ENCODE measurements around the gene HCST.

Gene HCST

GRCh38 chr19:35936738-35937268 lies 34.5 kb downstream of the HCST start:
- H3K27ac ChIP-seq (ENCODE audit: low read depth, low read length): no peak overlapping the region
- DNase-seq: no peak
- H3K36me3 ChIP-seq (ENCODE audit: control insufficient read depth, insufficient read depth, low read length): no peaks in the 10 kb centered on the region
- H4K5ac ChIP-seq (ENCODE audit: low read length): no peak overlapping the region
- no peak overlapping the region for H3K23ac ChIP-seq (ENCODE audit: low read length)
- H2BK5ac ChIP-seq (ENCODE audit: low read length): no peak overlapping the region
- no peak overlapping the region for H4K8ac ChIP-seq (ENCODE audit: low read depth, low read length)
- peaks cover 10% of the 10 kb centered on the region for H3K4me1 ChIP-seq (ENCODE audit: control insufficient read depth, low read depth, low read length)
- H2BK120ac ChIP-seq (ENCODE audit: low read depth, low read length): no peak overlapping the region
- WGBS (ENCODE audit: extremely low coverage, insufficient coverage, low lambda C conversion rate): no CpG with 5 or more reads among the region's 11 CpGs
- peak overlapping the region; percentile 77 for H3K4me2 ChIP-seq (ENCODE audit: low read length)
- H3K27me3 ChIP-seq (ENCODE audit: insufficient read depth, low read length, poor library complexity): no peaks in the 10 kb centered on the region
- peak overlapping the region; percentile 87 for H3K9ac ChIP-seq (ENCODE audit: low read length)
- H2BK15ac ChIP-seq (replicated peaks; ENCODE audit: low read depth): no peak overlapping the region
- peaks cover 3% of the 10 kb centered on the region for H3K79me1 ChIP-seq (ENCODE audit: low read length)
- no peak overlapping the region for H2AK5ac ChIP-seq (ENCODE audit: low read length)
- H3K4ac ChIP-seq (ENCODE audit: low read depth, low read length): peak overlapping the region; percentile 82
- H3K79me2 ChIP-seq (ENCODE audit: control insufficient read depth, insufficient read depth, low read length): no peaks in the 10 kb centered on the region
- H3K56ac ChIP-seq (ENCODE audit: low read length): peak overlapping the region; percentile 87
- H3K18ac ChIP-seq (ENCODE audit: low read length): peak overlapping the region; percentile 82
- H3K4me3 ChIP-seq (ENCODE audit: low read length): peak overlapping the region; percentile 66

GRCh38 chr19:35937345-35938281 lies 35.3 kb downstream of the HCST start:
- Histone ChIP-seq H3K56ac (ENCODE audit: low read length) (peak overlapping the region; percentile 73), H3K4me3 (ENCODE audit: low read length) (no peak overlapping the region), H3K23ac (ENCODE audit: low read length) (no peak overlapping the region), H2BK15ac (replicated peaks; ENCODE audit: low read depth) (no peak overlapping the region), H3K27me3 (ENCODE audit: insufficient read depth, low read length, poor library complexity) (no peaks in the 10 kb centered on the region), H4K8ac (ENCODE audit: low read depth, low read length) (no peak overlapping the region), H3K9ac (ENCODE audit: low read length) (peak overlapping the region; percentile 87), H2AK5ac (ENCODE audit: low read length) (no peak overlapping the region), H3K18ac (ENCODE audit: low read length) (no peak overlapping the region), H3K4me1 (ENCODE audit: control insufficient read depth, low read depth, low read length) (peaks cover 10% of the 10 kb centered on the region), H4K5ac (ENCODE audit: low read length) (no peak overlapping the region), H3K27ac (ENCODE audit: low read depth, low read length) (no peak overlapping the region), H2BK5ac (ENCODE audit: low read length) (no peak overlapping the region), H3K36me3 (ENCODE audit: control insufficient read depth, insufficient read depth, low read length) (no peaks in the 10 kb centered on the region), H3K4ac (ENCODE audit: low read depth, low read length) (no peak overlapping the region), H3K4me2 (ENCODE audit: low read length) (peak overlapping the region; percentile 77), H3K79me1 (ENCODE audit: low read length) (peaks cover 3% of the 10 kb centered on the region), H3K79me2 (ENCODE audit: control insufficient read depth, insufficient read depth, low read length) (no peaks in the 10 kb centered on the region), H2BK120ac (ENCODE audit: low read depth, low read length) (no peak overlapping the region)
- WGBS (ENCODE audit: extremely low coverage, insufficient coverage, low lambda C conversion rate): no CpG with 5 or more reads among the region's 14 CpGs
- DNase-seq: peak; percentile 20

GRCh38 chr19:35938282-35939224 lies 36.2 kb downstream of the HCST start:
- Histone ChIP-seq H2BK5ac (ENCODE audit: low read length) (no peak overlapping the region), H3K23ac (ENCODE audit: low read length) (no peak overlapping the region), H2AK5ac (ENCODE audit: low read length) (no peak overlapping the region), H3K4ac (ENCODE audit: low read depth, low read length) (no peak overlapping the region), H3K27me3 (ENCODE audit: insufficient read depth, low read length, poor library complexity) (no peaks in the 10 kb centered on the region), H2BK120ac (ENCODE audit: low read depth, low read length) (no peak overlapping the region), H3K56ac (ENCODE audit: low read length) (peak overlapping the region; percentile 73), H3K4me1 (ENCODE audit: control insufficient read depth, low read depth, low read length) (peaks cover 10% of the 10 kb centered on the region), H3K27ac (ENCODE audit: low read depth, low read length) (no peak overlapping the region), H3K79me2 (ENCODE audit: control insufficient read depth, insufficient read depth, low read length) (no peaks in the 10 kb centered on the region), H4K8ac (ENCODE audit: low read depth, low read length) (no peak overlapping the region), H3K79me1 (ENCODE audit: low read length) (peaks cover 3% of the 10 kb centered on the region), H3K4me2 (ENCODE audit: low read length) (peak overlapping the region; percentile 4), H3K18ac (ENCODE audit: low read length) (no peak overlapping the region), H4K5ac (ENCODE audit: low read length) (no peak overlapping the region), H3K4me3 (ENCODE audit: low read length) (no peak overlapping the region), H3K9ac (ENCODE audit: low read length) (peak overlapping the region; percentile 17), H2BK15ac (replicated peaks; ENCODE audit: low read depth) (no peak overlapping the region), H3K36me3 (ENCODE audit: control insufficient read depth, insufficient read depth, low read length) (no peaks in the 10 kb centered on the region)
- WGBS (ENCODE audit: extremely low coverage, insufficient coverage, low lambda C conversion rate): no CpG with 5 or more reads among the region's 13 CpGs
- no peak for DNase-seq

GRCh38 chr19:35939307-35940077 lies 37.2 kb downstream of the HCST start:
- Histone ChIP-seq H2BK5ac (ENCODE audit: low read length) (no peak overlapping the region), H4K8ac (ENCODE audit: low read depth, low read length) (no peak overlapping the region), H3K27ac (ENCODE audit: low read depth, low read length) (no peak overlapping the region), H2BK120ac (ENCODE audit: low read depth, low read length) (no peak overlapping the region), H4K5ac (ENCODE audit: low read length) (no peak overlapping the region), H2AK5ac (ENCODE audit: low read length) (no peak overlapping the region), H3K23ac (ENCODE audit: low read length) (no peak overlapping the region), H3K56ac (ENCODE audit: low read length) (no peak overlapping the region), H3K18ac (ENCODE audit: low read length) (no peak overlapping the region), H3K79me2 (ENCODE audit: control insufficient read depth, insufficient read depth, low read length) (no peaks in the 10 kb centered on the region), H3K36me3 (ENCODE audit: control insufficient read depth, insufficient read depth, low read length) (no peaks in the 10 kb centered on the region), H3K4me2 (ENCODE audit: low read length) (no peak overlapping the region), H3K4me3 (ENCODE audit: low read length) (no peak overlapping the region), H3K4me1 (ENCODE audit: control insufficient read depth, low read depth, low read length) (peaks cover 10% of the 10 kb centered on the region), H3K4ac (ENCODE audit: low read depth, low read length) (no peak overlapping the region), H3K27me3 (ENCODE audit: insufficient read depth, low read length, poor library complexity) (no peaks in the 10 kb centered on the region), H3K9ac (ENCODE audit: low read length) (no peak overlapping the region), H2BK15ac (replicated peaks; ENCODE audit: low read depth) (no peak overlapping the region), H3K79me1 (ENCODE audit: low read length) (peaks cover 3% of the 10 kb centered on the region)
- no peak for DNase-seq
- WGBS (ENCODE audit: extremely low coverage, insufficient coverage, low lambda C conversion rate): no CpG with 5 or more reads among the region's 55 CpGs

DNA sequence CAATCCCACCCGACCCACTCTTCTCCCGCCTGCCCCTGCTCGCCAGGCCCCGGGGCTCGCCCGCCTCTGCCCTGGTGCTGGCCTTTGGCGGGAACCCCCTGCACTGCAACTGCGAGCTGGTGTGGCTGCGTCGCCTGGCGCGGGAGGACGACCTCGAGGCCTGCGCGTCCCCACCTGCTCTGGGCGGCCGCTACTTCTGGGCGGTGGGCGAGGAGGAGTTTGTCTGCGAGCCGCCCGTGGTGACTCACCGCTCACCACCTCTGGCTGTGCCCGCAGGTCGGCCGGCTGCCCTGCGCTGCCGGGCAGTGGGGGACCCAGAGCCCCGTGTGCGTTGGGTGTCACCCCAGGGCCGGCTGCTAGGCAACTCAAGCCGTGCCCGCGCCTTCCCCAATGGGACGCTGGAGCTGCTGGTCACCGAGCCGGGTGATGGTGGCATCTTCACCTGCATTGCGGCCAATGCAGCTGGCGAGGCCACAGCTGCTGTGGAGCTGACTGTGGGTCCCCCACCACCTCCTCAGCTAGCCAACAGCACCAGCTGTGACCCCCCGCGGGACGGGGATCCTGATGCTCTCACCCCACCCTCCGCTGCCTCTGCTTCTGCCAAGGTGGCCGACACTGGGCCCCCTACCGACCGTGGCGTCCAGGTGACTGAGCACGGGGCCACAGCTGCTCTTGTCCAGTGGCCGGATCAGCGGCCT lies 37.9 kb downstream of the HCST start:
- Histone ChIP-seq H3K36me3 (ENCODE audit: control insufficient read depth, insufficient read depth, low read length) (no peaks in the 10 kb centered on the region), H3K27me3 (ENCODE audit: insufficient read depth, low read length, poor library complexity) (no peaks in the 10 kb centered on the region), H2BK5ac (ENCODE audit: low read length) (no peak overlapping the region), H4K8ac (ENCODE audit: low read depth, low read length) (no peak overlapping the region), H3K18ac (ENCODE audit: low read length) (no peak overlapping the region), H3K79me1 (ENCODE audit: low read length) (peaks cover 3% of the 10 kb centered on the region), H3K79me2 (ENCODE audit: control insufficient read depth, insufficient read depth, low read length) (no peaks in the 10 kb centered on the region), H2BK120ac (ENCODE audit: low read depth, low read length) (no peak overlapping the region), H3K56ac (ENCODE audit: low read length) (no peak overlapping the region), H3K4me3 (ENCODE audit: low read length) (no peak overlapping the region), H3K4me2 (ENCODE audit: low read length) (no peak overlapping the region), H3K9ac (ENCODE audit: low read length) (no peak overlapping the region), H2BK15ac (replicated peaks; ENCODE audit: low read depth) (no peak overlapping the region), H3K4ac (ENCODE audit: low read depth, low read length) (no peak overlapping the region), H4K5ac (ENCODE audit: low read length) (no peak overlapping the region), H3K27ac (ENCODE audit: low read depth, low read length) (no peak overlapping the region), H3K23ac (ENCODE audit: low read length) (no peak overlapping the region), H2AK5ac (ENCODE audit: low read length) (no peak overlapping the region), H3K4me1 (ENCODE audit: control insufficient read depth, low read depth, low read length) (peaks cover 10% of the 10 kb centered on the region)
- WGBS (ENCODE audit: extremely low coverage, insufficient coverage, low lambda C conversion rate): no CpG with 5 or more reads among the region's 51 CpGs
- DNase-seq: no peak

Measured in mesendoderm (in vitro differentiated cells).